Activated B cell treated with CpG ODN at 0.5 μM for 24 hours (primary cell): ENCODE data around the gene CD4. TPM values are rescaled to one million over a fixed set of nuclear protein-coding genes. Genes with fewer than 3 reads are reported as not detected.

Source experiments
- ATAC-seq: fragments of 200-7000 bp; cut with Tn5 transposase; one replicate; pipeline ENCODE4 v1.10.0; 2021; ENCODE audit warnings: low read depth, mild to moderate bottlenecking, moderate library complexity
- CTCF ChIA-PET: fragments of 350-600 bp; sonication (Branson Sonifier 250); formaldehyde crosslinking; loops from one replicate; lab custom pipeline; 2021; ENCODE audit warnings: antibody characterized with exemption; lab: Charles Lee
- POLR2A ChIA-PET: fragments of 350-600 bp; sonication (Branson Sonifier 250); formaldehyde crosslinking; loops from one replicate; lab custom pipeline; 2021; ENCODE audit warnings: antibody characterized with exemption; lab: Charles Lee
- DNase-seq: peaks from one replicate; pipeline ENCODE4 v3.0.0; 2022
- H3K27ac Mint-ChIP-seq: one replicate; pipeline ENCODE4 v1.8.0; 2020; ENCODE audit warnings: mixed read lengths
- H3K27me3 Mint-ChIP-seq: one replicate; pipeline ENCODE4 v1.8.0; 2021; ENCODE audit warnings: mixed read lengths
- H3K36me3 Mint-ChIP-seq: one replicate; pipeline ENCODE4 v1.8.0; 2021; ENCODE audit warnings: low read depth, mixed read lengths
- H3K4me1 Mint-ChIP-seq: one replicate; pipeline ENCODE4 v1.8.0; 2021; ENCODE audit warnings: mixed read lengths
- H3K4me3 Mint-ChIP-seq: one replicate; pipeline ENCODE4 v1.8.0; 2020; ENCODE audit warnings: mild to moderate bottlenecking, mixed read lengths
- H3K9me3 Mint-ChIP-seq: one replicate; pipeline ENCODE4 v1.8.0; 2020; ENCODE audit warnings: mixed read lengths
- intact Hi-C: fragments of 100-400 bp; cut with micrococcal nuclease; formaldehyde crosslinking; loops from one replicate; pipeline ENCODE4 v1.15.1; 2024
- total RNA-seq: library from RNA; stranded (reverse); gene quantifications from 2 replicates; pipeline ENCODE4 v1.2.3, GENCODE V29; 2022
- TF ChIP-seq, protein P1 (sequence below): fragments of 200-600 bp; IDR thresholded peaks from one replicate; pipeline ENCODE4 v1.8.0; 2022; ENCODE audit warnings: antibody characterized with exemption, mild to moderate bottlenecking

The CD4 gene
- total RNA-seq, 1 donor from 2014 or later: 0.22 TPM

DNA sequence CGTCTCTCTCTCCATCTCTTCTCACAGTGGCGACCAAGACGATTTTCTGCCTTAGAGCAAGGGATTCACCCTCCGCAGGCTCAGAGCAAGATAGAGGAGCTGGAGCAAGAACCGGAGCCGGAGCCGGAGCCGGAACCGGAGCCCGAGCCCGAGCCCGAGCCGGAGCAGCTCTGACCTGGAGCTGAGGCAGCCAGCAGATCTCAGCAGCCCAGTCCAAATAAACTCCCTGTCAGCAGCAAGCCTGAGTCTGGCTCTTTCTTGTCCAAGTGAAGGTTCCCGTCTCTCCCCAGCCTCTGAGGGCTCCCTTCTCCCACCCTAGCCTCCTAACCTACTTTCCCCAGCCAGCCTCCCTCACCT lies 11.1 kb upstream of the CD4 start:
- CTCF ChIA-PET: interaction anchor here (0.6 to 4.9 kb wide), 12 partner anchors 12 to 224 kb away, joined by 3 to 44 read pairs (median 4); partner anchors contain the start of genes LPAR5, MLF2 and PTMS
- H3K27me3 Mint-ChIP-seq: peaks cover 44% of the 10 kb centered on the region
- H3K36me3 Mint-ChIP-seq: no peaks in the 10 kb centered on the region

DNA sequence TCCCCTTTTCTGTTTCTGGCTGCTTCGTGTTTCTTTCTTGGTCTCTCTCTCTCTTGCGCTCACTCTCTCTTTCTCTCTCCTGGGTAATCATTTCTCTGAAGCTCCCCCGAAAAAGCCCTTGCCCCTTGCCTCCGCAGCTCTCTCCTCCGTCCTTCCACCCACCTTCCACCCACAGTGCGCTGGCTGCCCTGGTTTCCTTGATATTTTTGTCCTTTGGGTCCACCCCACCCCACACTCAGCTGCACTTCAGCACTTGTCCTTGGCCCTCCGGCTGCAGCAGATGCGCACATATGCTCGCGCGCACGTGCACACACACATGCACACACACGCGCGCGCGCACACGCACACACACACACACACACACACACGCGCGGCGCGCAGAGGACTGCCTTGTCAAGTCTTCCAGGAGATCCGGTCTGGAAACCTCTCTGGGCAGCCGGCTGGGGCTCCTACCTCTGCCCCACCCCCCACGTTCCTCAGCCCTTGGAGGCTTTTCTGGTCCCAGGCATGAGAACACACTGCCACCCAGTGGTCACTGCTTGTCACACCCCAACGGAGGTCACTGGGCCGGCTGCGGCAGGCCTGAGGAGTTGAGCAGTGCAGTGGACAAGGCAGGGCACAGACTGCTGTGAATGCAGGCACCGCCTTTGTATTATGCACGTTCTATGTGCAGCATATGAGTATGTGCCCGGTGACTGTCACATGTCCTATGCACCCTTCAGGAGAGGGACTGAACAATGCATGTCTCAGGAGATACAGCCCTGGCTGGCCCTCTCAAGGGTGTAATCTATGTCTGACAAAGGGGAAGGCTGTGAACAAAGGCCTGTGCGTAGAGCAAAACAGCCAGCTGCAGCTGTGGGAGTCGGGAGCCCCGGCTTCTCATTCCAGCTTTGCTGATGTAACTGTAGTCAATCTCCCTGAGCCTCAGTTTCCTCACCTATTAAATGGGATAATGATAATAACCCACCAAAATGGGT lies 10.5 kb upstream of the CD4 start:
- Mint-ChIP-seq H3K36me3 (no peaks in the 10 kb centered on the region), H3K27me3 (peaks cover 42% of the 10 kb centered on the region), H3K4me3 (peak overlapping the region; percentile 74), H3K9me3 (no peaks in the 10 kb centered on the region), H3K4me1 (peaks cover 9% of the 10 kb centered on the region), H3K27ac (peak overlapping the region; percentile 4)
- TF ChIP-seq, protein P1, sequence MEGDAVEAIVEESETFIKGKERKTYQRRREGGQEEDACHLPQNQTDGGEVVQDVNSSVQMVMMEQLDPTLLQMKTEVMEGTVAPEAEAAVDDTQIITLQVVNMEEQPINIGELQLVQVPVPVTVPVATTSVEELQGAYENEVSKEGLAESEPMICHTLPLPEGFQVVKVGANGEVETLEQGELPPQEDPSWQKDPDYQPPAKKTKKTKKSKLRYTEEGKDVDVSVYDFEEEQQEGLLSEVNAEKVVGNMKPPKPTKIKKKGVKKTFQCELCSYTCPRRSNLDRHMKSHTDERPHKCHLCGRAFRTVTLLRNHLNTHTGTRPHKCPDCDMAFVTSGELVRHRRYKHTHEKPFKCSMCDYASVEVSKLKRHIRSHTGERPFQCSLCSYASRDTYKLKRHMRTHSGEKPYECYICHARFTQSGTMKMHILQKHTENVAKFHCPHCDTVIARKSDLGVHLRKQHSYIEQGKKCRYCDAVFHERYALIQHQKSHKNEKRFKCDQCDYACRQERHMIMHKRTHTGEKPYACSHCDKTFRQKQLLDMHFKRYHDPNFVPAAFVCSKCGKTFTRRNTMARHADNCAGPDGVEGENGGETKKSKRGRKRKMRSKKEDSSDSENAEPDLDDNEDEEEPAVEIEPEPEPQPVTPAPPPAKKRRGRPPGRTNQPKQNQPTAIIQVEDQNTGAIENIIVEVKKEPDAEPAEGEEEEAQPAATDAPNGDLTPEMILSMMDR: peak; percentile 68
- peak; percentile 77 for DNase-seq
- intact Hi-C loops: loop anchor here (1.0 to 2.0 kb wide), 8 partner anchors 13 to 225 kb away; partner anchors contain the start of genes MLF2, PTMS and ZNF384
- ChIA-PET CTCF (interaction anchor here (0.6 to 4.9 kb wide), 12 partner anchors 13 to 225 kb away, joined by 3 to 44 read pairs (median 4); partner anchors contain the start of genes LPAR5, MLF2 and PTMS), POLR2A (interaction anchor here (0.5 to 1.1 kb wide), 5 partner anchors 12 to 173 kb away, joined by 3 to 9 read pairs (median 4); partner anchors contain the start of genes MLF2 and PTMS)
- peak; percentile 98 for ATAC-seq

More for the DNA sequence above, 11.1 kb upstream of the CD4 start:
- Mint-ChIP-seq H3K4me3 (peak overlapping the region; percentile 74), H3K9me3 (no peaks in the 10 kb centered on the region), H3K27ac (no peak overlapping the region), H3K4me1 (peaks cover 11% of the 10 kb centered on the region)
- DNase-seq (no peak), ATAC-seq (no peak)
- POLR2A ChIA-PET: interaction anchor here (0.5 to 1.1 kb wide), 5 partner anchors 12 to 172 kb away, joined by 3 to 9 read pairs (median 4); partner anchors contain the start of genes MLF2 and PTMS
- intact Hi-C loops: loop anchor here (2.0 kb wide), 1 partner anchor 89 kb away; the partner anchor contains the start of gene ZNF384
- TF ChIP-seq, protein P1: no peak

- no peaks in the 10 kb centered on the region for H3K9me3 Mint-ChIP-seq
These were observed 9.5 kb upstream of the CD4 start for GRCh38 chr12:6779708-6780432.

DNA sequence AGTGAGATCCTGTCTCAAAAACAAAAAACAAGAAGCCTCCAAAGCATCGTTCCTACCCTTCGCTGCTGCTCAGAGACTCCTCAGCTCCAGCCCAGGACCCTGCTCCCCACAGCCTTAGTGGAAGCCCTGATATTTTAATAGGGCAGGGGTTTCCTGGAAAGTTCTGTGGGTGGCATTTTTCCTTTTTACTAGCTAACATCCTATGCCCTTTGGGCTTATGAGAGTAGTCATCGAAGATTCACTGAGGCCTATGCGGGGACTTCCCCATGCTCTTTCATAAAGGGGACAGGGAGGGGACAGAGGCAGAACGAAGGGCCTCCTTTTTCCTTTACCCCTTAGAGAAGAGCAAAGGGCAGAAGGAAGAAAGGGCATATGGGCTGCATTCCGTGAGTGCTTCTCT lies 8.8 kb upstream of the CD4 start:
- ChIA-PET POLR2A (interaction anchor here (0.5 to 1.8 kb wide), 2 partner anchors 27 to 117 kb away, joined by 4 to 13 read pairs; partner anchors contain the start of gene MLF2), CTCF (interaction anchor here (1.1 to 1.6 kb wide), 7 partner anchors 14 to 217 kb away, joined by 3 to 8 read pairs (median 4); partner anchors contain the start of gene MLF2)
- Mint-ChIP-seq H3K4me3 (no peak overlapping the region), H3K36me3 (no peaks in the 10 kb centered on the region), H3K27ac (no peak overlapping the region), H3K27me3 (peaks cover 27% of the 10 kb centered on the region), H3K4me1 (peaks cover 9% of the 10 kb centered on the region), H3K9me3 (no peaks in the 10 kb centered on the region)
- intact Hi-C loops: no loop called here
- TF ChIP-seq, protein P1: no peak
- no peak for ATAC-seq
- DNase-seq: no peak

More at GRCh38 chr12:6779708-6780432, 9.5 kb upstream of the CD4 start:
- TF ChIP-seq, protein P1: no peak
- no peak overlapping the region for H3K4me3 Mint-ChIP-seq
- CTCF ChIA-PET: interaction anchor here (1.1 to 4.9 kb wide), 6 partner anchors 13 to 216 kb away, joined by 3 to 44 read pairs (median 4); partner anchors contain the start of gene MLF2
- DNase-seq (no peak), ATAC-seq (no peak)
- H3K4me1 Mint-ChIP-seq: peaks cover 9% of the 10 kb centered on the region
- POLR2A ChIA-PET: interaction anchor here (1.8 kb wide), 1 partner anchor 27 kb away, joined by 13 read pairs; the partner anchor contains the start of gene MLF2
- peaks cover 34% of the 10 kb centered on the region for H3K27me3 Mint-ChIP-seq
- H3K27ac Mint-ChIP-seq: no peak overlapping the region
- no peaks in the 10 kb centered on the region for H3K36me3 Mint-ChIP-seq
- intact Hi-C loops: loop anchor here (1.0 to 2.0 kb wide), 8 partner anchors 14 to 226 kb away; partner anchors contain the start of genes MLF2, PTMS and ZNF384
